ENCODE results near the gene NPPC.

- TF ChIP-seq CTCF (IDR thresholded peaks at IDR 0.05), result no peak
- TF ChIP-seq REST (IDR thresholded peaks at IDR 0.05; ENCODE audit: low read depth, low read length), result no peak
- no peak for TF ChIP-seq RAD21 (IDR thresholded peaks at IDR 0.05; ENCODE audit: low read length)
- no peak for TF ChIP-seq MAX (IDR thresholded peaks at IDR 0.05; ENCODE audit: low read depth)
- no peak for TF ChIP-seq SMC3 (IDR thresholded peaks at IDR 0.05; ENCODE audit: low read depth, low read length)
- no peak for TF ChIP-seq TEAD4 (IDR thresholded peaks at IDR 0.05; ENCODE audit: borderline replicate concordance, insufficient read depth)
- no peak for TF ChIP-seq FOXJ3 (CRISPR knock-in tag; IDR thresholded peaks at IDR 0.05)
- no peak for TF ChIP-seq CHD2 (IDR thresholded peaks at IDR 0.05; ENCODE audit: low read length, partially characterized antibody)
- no peak for TF ChIP-seq RCOR1 (IDR thresholded peaks at IDR 0.05; ENCODE audit: low read length)
- TF ChIP-seq ELF1 (IDR thresholded peaks at IDR 0.05), result no peak
Observed at GRCh38 chr2:231975001-231975400, 48.8 kb upstream of the NPPC start.
